Right atrium auricular region (tissue), 2 donors: ENCODE data around the gene FGF6. TPM values are rescaled to one million over a fixed set of nuclear protein-coding genes. Genes with fewer than 3 reads are reported as not detected.
"Not testable (repeated sequence)": the region's sequence is repeated elsewhere in the genome, so short reads cannot be mapped to it uniquely, and the experiment has no call there.

Experiments
- DNase-seq: peaks from one replicate; pipeline ENCODE4 v3.0.0-alpha.2; 2019; ENCODE audit warnings: low spot score
- H3K27ac ChIP-seq, 2 donors: fragments of 200-600 bp; sonication (generic); 1 replicate in 1 of 2; 2 replicates in 1 of 2; pipeline ENCODE4 v1.5.1; 2016 to 2019
- H3K27me3 ChIP-seq, 2 donors: fragments of 200-600 bp; sonication (generic); one replicate each; pipeline versions ENCODE4 v1.5.1 to v1.6.0; 2017 to 2019
- H3K36me3 ChIP-seq: fragments of 200-600 bp; sonication (generic); one replicate; pipeline ENCODE4 v1.5.1; 2016
- H3K4me1 ChIP-seq, 2 donors: fragments of 200-600 bp; sonication (generic); one replicate each; pipeline versions ENCODE4 v1.5.1 to v1.6.0; 2017 to 2019
- H3K4me3 ChIP-seq, 2 donors: fragments of 200-600 bp; sonication (generic); 1 replicate in 1 of 2; 2 replicates in 1 of 2; pipeline ENCODE4 v1.5.1; 2017 to 2019; ENCODE audit warnings: mild to moderate bottlenecking in 1 of 2, moderate library complexity in 1 of 2
- H3K9me3 ChIP-seq, 2 donors: fragments of 200-600 bp; sonication (generic); one replicate each; pipeline ENCODE4 v1.5.1; 2019
- total RNA-seq, 2 donors: library from RNA; depleted of rRNA; stranded (reverse); fragments of >200 nt; gene quantifications; one replicate each; pipeline ENCODE4 v1.1.0, GENCODE V29; 2016
- TF ChIP-seq, protein P1 (sequence below), 2 donors: fragments of 200-600 bp; sonication (generic); IDR thresholded peaks; one replicate each; pipeline ENCODE4 v1.5.1; 2019; ENCODE audit warnings: antibody characterized with exemption in 2 of 2

Gene FGF6
- total RNA-seq, 2 donors from 2014 or later, result not detected

DNA sequence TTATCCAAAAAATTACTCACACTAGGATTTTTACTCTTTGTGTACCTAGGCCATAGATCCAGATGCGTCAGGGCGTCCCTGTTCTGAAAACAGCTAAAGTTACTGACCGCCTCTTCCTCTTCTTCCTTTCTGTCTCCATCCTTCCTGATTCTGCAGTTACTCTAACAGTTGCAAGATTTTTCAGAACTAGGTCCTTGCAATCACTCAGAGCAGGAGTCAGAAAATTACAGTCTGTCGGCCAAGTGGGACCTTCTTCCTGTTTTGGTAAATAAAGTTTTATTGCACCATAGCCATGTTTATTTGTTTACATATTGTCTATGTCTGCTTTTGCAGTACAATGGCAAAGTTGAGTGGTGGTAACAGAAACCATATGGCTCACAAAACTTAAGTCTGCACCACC, 25.6 kb upstream of the FGF6 start:
- Histone ChIP-seq H3K4me3 (no peak overlapping the region), H3K27me3 (no peaks in the 10 kb centered on the region), H3K27ac (no peak overlapping the region), H3K4me1 (no peaks in the 10 kb centered on the region), H3K9me3 (no peaks in the 10 kb centered on the region), H3K36me3 (no peaks in the 10 kb centered on the region)
- TF ChIP-seq, protein P1, sequence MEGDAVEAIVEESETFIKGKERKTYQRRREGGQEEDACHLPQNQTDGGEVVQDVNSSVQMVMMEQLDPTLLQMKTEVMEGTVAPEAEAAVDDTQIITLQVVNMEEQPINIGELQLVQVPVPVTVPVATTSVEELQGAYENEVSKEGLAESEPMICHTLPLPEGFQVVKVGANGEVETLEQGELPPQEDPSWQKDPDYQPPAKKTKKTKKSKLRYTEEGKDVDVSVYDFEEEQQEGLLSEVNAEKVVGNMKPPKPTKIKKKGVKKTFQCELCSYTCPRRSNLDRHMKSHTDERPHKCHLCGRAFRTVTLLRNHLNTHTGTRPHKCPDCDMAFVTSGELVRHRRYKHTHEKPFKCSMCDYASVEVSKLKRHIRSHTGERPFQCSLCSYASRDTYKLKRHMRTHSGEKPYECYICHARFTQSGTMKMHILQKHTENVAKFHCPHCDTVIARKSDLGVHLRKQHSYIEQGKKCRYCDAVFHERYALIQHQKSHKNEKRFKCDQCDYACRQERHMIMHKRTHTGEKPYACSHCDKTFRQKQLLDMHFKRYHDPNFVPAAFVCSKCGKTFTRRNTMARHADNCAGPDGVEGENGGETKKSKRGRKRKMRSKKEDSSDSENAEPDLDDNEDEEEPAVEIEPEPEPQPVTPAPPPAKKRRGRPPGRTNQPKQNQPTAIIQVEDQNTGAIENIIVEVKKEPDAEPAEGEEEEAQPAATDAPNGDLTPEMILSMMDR (IDR thresholded peaks at IDR 0.05), result no peak
- DNase-seq, result no peak

DNA sequence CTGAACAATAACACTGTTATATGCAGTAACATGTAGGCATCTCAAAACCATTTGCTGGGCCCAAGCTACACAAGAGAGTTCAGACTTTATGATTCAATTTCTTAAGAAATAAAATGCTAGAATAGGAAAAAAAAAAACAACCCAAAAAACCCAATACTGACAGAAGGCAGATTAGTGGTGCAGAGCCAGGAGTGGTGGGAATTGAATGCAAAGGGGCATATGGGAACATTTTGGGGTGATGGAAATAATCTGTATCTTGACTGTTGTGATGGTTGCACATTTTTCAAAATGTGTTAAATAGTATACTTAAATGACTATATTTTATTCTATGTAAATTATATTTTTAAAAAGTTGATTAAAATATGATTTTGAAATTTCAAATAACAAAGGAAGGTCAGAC, 23.4 kb upstream of the FGF6 start:
- Histone ChIP-seq H3K4me1 (no peaks in the 10 kb centered on the region), H3K27me3 (no peaks in the 10 kb centered on the region), H3K27ac (no peak overlapping the region), H3K36me3 (no peaks in the 10 kb centered on the region), H3K4me3 (no peak overlapping the region), H3K9me3 (no peaks in the 10 kb centered on the region)
- DNase-seq, result no peak
- TF ChIP-seq, protein P1 (IDR thresholded peaks at IDR 0.05), result no peak

DNA sequence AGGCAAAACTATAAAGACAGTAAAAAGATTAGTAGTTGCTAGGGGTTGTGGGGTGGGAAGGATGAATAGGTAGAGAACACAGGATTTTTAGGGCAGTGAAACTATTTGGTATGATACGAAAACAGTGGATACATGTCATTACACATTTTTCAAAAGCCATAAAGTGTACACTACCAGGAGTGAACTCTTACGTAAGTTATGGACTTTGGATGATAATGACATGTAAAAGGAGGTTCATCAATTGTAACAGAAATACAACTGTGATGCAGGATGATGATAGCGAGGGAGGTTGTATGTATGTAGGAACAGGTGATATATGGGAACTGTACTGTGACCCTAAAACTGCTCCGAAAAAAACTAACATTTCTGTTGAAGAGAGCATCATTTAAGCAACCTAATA, 15.1 kb upstream of the FGF6 start:
- Histone ChIP-seq H3K9me3 (no peaks in the 10 kb centered on the region), H3K4me3 (no peak overlapping the region), H3K27ac (no peak overlapping the region), H3K4me1 (no peaks in the 10 kb centered on the region), H3K27me3 (no peaks in the 10 kb centered on the region), H3K36me3 (no peaks in the 10 kb centered on the region)
- TF ChIP-seq, protein P1 (IDR thresholded peaks at IDR 0.05), result no peak
- DNase-seq, result no peak

DNA sequence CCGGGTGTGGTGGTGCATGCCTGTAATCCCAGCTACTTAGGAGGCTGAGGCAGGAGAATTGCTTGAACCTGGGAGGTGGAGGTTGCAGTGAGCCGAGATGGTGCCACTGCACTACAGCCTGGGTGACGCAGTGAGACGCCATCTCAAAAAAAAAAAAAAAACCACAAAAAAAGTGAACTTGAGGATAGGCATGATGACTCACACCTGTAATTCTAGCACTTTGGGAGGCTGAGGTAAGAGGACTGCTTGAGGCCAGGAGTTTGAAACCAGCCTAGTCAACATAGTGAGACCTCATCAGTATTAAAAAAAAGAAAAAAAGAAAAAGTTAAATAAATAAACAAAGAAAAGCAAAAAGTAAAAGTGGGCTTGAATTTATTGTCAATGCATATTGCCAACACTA, 10.2 kb upstream of the FGF6 start:
- DNase-seq, H3K27ac ChIP-seq: not testable (repeated sequence)

DNA sequence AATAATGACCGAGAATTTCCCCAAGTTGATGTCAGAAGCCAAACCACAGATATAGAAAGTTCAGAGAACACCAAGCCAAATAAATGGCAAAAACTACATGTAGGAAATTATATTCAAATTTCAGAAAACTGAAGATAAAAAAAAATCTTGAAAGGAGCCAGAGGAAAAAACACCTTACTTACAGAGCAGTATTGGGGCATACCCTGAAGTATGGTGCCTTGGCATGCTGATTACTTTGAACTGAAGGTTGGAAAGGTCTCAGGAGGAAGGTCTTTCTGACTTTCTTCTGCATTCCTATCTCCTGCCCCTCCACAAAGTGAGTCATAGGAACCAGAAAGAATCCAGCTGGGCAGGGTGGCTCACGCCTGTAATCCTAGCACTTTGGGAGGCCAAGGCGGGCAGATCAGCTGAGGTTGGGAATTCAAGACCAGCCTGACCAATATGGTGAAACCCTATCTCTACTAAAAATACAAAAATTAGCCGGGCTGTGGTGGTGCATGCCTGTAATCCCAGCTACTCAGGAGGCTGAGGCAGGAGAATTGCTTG, 8.8 kb upstream of the FGF6 start:
- H3K27me3 ChIP-seq, result no peaks in the 10 kb centered on the region
- H3K27ac ChIP-seq, result no peak overlapping the region
- no peaks in the 10 kb centered on the region for H3K36me3 ChIP-seq
- H3K4me3 ChIP-seq, result no peak overlapping the region
- no peak for DNase-seq
- peaks cover 0 to 4% of the 10 kb centered on the region in 2 donors for H3K4me1 ChIP-seq
- TF ChIP-seq, protein P1 (IDR thresholded peaks at IDR 0.05), result no peak
- H3K9me3 ChIP-seq, result peaks cover 0 to 7% of the 10 kb centered on the region in 2 donors

More for the DNA sequence above, 10.2 kb upstream of the FGF6 start:
- not testable (repeated sequence) for H3K4me1 ChIP-seq, H3K36me3 ChIP-seq, H3K4me3 ChIP-seq, H3K27me3 ChIP-seq, H3K9me3 ChIP-seq

DNA sequence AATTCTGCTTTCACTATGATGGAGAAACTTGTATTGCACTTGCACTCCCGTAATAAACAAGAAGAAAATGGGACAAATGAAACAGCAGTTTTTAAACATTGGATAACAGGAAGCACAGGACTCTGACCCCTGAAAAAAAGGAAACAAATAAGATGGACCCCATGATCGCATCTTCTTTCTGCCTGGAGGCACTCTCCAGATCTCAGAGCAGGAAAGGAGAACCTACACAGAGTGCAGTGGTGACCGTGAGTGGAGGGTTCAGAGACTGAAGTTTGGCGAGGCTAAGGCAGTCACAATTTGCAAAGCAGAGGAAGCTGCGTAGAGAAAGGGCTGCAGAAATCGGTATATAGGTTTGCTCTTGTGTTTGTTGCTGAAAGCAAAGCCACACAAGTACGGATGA, 6.1 kb upstream of the FGF6 start:
- H3K4me3 ChIP-seq, result no peak overlapping the region
- peaks cover 0 to 4% of the 10 kb centered on the region in 2 donors for H3K4me1 ChIP-seq
- no peaks in the 10 kb centered on the region for H3K27me3 ChIP-seq
- TF ChIP-seq, protein P1 (IDR thresholded peaks at IDR 0.05), result no peak
- no peak for DNase-seq
- H3K9me3 ChIP-seq, result peaks cover 0 to 7% of the 10 kb centered on the region in 2 donors
- no peaks in the 10 kb centered on the region for H3K36me3 ChIP-seq
- no peak overlapping the region for H3K27ac ChIP-seq
